ENCODE results near the gene ARHGEF1.
"Not testable (repeated sequence)": the region's sequence is repeated elsewhere in the genome, so short reads cannot be mapped to it uniquely, and the experiment has no call there.

ARHGEF1 gene

GRCh38 chr19:41905273-41906002 is 22.5 kb downstream of the ARHGEF1 start:
- no peak for DNase-seq (ENCODE audit: low spot score)

GRCh38 chr19:41906271-41906670 is 23.3 kb downstream of the ARHGEF1 start:
- no peak for DNase-seq (ENCODE audit: low spot score)

DNA sequence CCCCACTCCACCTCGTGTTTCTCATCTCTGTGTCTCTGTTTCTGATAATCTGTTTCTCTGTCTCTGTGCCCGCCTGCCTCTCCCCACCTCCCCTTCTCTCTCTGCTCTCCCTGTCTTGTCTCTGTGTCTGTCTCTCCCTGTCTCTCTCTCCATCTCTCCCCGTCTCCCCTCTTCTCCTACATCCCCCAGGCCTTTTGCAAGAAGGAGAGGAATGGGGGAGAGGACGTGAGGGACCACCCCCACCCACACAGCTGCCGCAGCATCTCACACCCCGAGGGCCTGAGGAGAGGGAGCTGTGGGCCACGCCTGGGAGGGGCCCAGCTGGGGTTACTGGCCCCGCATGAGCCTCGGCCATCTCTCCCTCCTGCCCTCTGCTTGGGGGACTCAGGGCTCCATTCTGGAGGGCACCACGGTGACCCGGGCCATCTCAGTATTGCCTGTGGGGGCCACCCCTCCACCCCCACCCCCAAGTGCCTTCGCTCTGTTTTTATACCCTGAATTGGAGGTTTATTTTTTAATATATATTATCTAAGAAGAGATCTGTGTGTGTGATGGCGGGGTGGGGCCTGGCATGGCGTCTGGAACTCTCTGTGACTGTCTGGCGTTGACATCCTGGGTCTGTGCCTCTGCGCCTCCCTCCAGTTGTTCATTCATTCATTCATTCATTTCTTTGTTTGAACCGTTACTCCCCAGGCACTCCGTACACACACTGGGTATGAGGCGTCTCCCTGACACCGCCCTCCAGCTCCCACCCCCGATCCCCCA is 24.1 kb downstream of the ARHGEF1 start:
- no peak for DNase-seq (ENCODE audit: low spot score)

DNA sequence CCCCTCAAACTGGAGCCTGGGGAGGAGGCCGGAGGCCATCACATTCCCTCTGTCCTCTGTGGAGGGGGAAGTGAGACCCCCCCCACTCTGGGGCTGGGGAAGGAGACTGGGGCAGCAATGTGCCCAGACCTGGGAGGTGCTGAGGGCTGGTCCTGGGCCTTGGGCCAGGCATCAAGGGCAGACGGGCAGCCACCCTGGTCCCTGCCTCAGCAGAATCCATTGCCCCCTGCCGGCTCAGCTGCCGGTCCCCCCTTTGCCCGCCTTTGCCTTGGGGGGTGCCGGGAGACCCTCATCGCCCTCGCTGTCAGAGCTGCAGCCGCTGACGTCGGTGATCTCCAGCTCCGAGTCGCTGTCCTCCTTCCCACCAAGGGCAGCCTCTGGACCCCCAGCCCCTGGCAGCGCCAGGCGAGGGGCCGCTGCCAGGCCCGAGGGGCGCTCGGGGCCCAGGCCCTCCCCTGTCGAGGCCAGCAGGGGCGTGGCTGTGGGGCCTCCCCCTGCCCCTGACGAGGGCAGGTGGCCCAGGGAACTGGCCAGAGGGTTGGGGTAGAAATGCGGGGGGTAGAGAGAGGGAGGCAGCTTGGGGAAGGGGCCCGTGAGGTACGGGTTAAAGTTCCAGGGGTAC is 25.1 kb downstream of the ARHGEF1 start:
- no peak for DNase-seq (ENCODE audit: low spot score)

GRCh38 chr19:41908724-41909464 is 25.9 kb downstream of the ARHGEF1 start:
- DNase-seq (ENCODE audit: low spot score), result no peak

- no peak for DNase-seq (ENCODE audit: low spot score)
Observed at GRCh38 chr19:41909706-41910105, 26.7 kb downstream of the ARHGEF1 start.

DNA sequence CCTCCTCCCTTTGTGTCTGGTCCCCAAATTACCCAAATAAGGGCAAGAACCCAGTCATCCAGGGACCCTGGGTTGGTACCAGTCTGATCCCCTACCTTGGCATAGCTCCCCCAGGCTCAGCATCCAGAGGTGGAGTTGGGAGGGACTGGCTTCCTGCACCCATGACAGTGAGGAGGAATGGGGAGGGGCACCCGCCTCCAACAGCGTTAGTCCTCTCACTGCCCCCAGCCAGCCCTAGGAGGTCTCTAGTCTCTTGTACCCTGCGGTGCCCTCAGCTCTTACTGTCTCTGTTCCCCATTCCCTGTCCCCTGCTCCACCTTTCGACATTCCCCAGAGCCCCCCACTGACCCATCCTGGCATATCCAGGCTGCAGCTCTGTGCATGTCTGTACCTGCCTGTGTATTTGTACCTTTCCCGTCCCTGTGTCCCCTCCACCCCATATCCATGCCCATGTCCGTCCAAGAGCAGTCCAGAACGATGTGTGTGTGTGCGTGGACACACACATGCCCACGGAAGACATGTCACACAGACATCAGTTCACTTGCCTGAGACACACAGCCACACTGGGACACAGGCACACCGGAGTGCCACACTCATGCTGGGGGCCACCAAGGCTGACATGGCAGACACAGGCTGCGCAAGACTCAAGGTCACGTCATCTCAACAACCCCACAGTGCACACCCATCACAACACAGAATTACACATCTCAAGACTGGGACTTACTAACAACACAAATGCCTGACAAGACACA is 27.4 kb downstream of the ARHGEF1 start:
- DNase-seq (ENCODE audit: low spot score), result no peak

- no peak for DNase-seq (ENCODE audit: low spot score)
Observed at GRCh38 chr19:41910992-41911888, 28.3 kb downstream of the ARHGEF1 start.

- DNase-seq (ENCODE audit: low spot score), result no peak
Observed at GRCh38 chr19:41911889-41912731, 29.1 kb downstream of the ARHGEF1 start.

- no peak for DNase-seq (ENCODE audit: low spot score)
Observed at GRCh38 chr19:41912899-41913537, 30.0 kb downstream of the ARHGEF1 start.

DNA sequence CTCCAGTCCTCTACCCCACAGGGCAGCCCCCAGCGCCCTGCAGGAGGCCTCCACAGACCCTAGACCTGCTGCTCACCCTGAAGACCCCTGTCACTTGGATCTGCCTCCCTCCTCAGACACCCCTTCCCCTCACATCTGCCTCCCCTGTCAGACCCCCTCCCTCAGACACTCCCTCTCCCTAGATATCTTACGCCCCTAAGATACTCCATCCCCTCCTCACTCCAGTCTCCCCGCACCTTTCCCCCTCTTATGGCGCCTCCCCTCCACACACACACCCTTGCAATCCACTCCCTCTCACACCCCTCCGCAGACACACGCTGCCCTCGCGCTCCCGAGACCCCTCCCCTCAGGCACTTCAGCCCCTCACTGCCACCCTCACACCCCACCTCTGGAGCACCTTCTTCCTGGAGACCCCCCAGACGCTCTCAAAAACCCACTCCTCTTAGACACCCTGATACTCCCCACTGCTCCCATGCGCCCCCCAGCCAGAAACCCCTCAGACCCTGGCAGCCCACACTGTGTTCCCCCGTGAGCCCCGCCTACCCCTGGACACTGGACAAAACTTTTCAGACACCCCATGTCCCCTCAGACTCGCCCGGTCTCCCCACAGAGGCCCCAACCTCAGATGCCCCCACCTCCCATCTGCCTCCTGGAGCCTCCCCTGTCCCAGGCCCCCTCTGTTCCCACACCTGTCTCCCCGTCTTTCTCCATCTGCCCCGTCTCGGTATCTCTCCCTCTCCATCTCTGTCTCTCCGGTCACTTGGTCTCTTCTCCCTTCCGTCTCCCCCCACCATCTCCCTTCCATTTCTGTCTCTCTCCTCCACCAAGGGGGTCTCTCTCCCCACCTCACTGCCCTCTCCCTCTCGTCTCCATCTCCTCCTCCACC is 30.8 kb downstream of the ARHGEF1 start:
- no peak for DNase-seq (ENCODE audit: low spot score)

DNA sequence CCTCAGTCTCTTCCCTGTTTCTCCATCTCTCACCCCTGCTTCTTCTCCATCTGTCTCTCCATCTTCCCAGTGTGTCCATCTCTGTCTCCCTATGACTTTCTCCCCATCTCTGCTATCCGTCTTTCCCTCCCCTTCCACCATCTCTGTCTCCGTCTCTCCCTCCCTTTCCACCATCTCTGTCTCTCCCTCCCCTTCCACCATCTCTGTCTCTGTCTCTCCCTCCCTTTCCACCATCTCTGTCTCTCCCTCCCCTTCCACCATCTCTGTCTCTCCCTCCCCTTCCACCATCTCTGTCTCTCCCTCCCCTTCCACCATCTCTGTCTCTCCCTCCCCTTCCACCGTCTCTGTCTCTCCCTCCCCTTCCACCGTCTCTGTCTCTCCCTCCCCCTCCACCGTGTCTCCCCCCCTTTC is 31.4 kb downstream of the ARHGEF1 start:
- not testable (repeated sequence) for DNase-seq (ENCODE audit: low spot score)

DNA sequence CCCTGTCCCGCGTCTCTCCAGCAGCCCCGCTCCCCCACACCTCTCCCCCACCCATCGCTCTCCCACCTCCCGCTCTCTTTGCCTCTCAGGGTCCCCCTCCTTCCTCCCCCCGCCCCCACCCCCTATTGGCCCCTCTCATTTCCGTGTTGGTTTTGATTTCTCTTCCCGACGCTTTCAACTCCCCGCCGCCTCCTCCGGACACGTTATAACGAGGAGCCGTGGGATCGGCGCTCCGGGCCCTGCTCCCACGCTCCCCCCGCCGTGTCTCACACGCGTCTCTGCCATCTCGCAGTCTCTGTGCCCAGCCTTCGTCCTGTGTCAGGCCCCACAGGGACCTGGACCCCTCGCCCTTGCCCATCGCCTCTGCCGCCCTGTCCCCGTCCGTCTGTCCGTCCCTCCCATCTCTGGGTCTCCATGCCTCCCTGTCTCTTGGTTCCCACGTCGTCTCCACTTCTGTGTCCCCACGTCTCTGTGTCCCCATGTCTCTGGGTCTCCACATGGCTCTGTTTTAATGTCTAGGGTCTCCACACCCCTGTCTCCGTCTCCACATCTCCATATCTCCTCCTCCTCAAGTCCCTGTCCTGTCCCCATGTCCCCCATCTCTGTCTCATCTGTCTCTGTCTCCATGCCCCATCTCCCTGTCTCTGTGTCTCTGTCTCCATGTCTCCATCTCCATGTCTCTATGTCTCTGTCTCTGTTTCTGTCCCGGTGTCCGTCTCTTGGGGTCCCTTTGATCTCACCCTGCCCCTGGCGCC is 32.2 kb downstream of the ARHGEF1 start:
- DNase-seq (ENCODE audit: low spot score), result no peak

GRCh38 chr19:41915776-41916414 is 32.9 kb downstream of the ARHGEF1 start:
- no peak for DNase-seq (ENCODE audit: low spot score)

- DNase-seq (ENCODE audit: low spot score), result no peak
Observed at GRCh38 chr19:41917676-41918075, 34.7 kb downstream of the ARHGEF1 start.

DNA sequence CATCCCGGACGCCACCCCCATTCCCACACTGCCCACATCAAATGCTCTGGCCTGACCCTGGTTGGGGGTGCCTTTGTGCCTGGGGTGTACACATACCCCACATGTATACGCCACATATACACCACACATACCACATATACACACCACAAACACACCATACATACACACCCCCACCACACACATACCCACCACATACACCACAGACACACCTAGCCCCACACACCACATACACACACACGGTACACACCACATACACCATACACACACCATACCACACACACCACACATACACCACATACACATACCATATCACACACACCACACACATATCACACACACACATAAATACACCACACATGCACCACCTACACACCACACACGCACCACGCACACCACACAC is 35.1 kb downstream of the ARHGEF1 start:
- DNase-seq (ENCODE audit: low spot score), result no peak
